Cortex of kidney (tissue), 1 donor: Measurements from ENCODE around the gene SLC43A2.

Experiments
- DNase-seq: peaks from one replicate; lab custom pipeline; 2025; lab: John Stamatoyannopoulos, UW

SLC43A2 gene

DNA sequence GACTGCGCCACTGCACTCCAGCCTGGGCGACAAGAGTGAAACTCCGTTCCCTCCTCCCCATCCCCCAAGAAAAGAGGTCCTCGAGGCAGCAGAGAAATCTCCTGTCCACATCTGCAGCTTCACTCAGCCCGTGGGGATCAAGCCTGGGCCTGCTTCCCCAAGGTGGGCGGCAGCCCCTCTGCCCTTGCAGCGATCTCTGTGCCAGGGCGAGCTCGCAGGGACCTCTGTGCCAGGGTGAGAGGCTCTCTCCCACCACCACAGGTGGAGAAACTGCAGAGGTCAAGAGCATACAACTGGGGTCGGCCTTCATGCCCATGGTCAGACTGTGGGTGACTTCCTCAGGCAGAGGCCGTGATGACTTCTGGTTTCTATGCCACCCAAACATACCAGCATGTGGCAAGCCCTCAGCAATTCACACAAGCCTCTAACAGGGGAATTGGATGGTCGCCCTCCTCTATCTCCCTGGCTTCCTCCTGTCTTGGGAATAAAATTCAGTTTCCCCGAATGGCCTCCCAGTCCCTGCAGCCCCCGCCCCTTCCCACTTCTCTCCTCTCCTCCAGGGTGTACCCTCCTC, 5.5 kb downstream of the SLC43A2 start:
- no peak for DNase-seq

DNA sequence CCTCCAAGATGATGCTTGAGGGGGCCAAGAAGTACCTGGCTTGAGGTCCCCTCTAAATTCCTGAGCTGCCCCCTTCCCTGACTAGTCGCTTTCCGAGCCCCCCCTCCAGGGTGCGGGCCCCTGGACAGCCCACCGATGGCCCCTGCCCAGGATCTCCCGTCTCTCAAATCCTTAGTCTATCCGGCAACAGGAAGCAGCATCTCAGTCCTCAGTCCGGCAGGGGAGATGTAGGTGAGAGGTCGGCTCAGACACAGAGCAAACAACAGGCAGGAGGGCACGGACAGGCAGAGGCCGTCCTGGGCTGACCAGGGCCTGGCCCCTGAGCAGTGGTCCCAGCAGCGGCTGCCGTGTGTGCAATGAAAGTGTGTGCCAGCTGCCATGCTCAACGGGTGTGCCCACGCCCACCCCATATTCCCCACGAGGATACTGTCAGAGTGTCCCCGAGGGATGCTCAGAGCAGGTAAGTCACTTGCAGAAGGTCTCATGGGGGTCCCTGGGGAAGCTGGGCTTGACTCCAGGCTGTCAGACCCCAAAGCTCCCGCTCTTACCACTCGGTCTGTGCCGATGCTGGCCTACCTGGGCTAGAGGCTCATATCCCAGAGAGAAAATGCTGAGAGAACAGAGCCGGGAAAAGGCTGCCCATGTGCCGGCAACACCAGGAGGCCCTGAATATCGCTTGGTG, 7.2 kb downstream of the SLC43A2 start:
- no peak for DNase-seq

GRCh38 chr17:1620486-1620885, 8.1 kb downstream of the SLC43A2 start:
- DNase-seq = no peak

DNA sequence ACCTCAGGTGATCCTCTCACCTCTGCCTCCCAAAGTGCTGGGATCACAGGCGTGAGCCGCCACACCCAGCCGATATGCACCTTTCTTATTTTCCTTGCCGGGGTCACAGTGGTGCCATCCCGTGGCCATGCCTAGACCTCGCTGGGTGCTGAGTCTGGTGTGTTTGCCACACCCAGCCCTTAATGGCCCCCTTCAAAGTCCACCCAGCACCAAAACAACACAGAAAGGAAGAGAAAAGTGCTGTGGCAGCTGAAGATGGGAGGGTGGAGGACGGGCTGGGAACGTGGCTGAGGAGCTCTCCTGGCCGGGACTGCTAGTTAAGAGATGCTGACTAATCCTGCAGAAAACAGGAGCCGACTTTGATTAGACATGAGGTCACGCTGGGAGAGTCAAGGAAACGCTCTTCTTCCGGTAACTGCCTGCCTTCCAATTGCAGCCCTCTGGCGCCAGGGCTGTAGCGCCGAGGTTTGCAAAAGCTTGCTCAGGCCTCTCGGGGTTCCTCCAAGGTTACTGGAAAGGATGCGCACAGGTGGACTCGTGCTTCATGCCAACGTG, 10.9 kb downstream of the SLC43A2 start:
- no peak for DNase-seq

DNA sequence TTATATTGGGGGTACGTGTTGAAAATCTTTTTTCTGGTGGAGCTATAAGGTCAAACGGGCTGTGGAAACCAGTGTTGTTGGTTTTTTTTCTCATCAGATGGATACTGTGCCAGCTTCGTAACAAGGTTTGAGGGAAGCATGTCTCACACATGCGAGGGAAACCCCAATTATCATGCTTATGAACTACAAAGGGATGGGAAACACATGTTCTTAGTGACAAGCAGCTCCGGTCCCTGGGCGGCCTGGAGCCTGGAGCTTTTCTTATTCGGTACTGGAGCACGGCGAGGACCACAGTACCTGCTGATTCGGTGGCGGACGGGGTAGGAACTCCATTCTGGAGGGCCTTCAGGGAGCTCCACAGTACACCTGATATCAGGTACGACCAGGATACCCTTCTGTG, 12.5 kb downstream of the SLC43A2 start:
- DNase-seq = no peak

DNA sequence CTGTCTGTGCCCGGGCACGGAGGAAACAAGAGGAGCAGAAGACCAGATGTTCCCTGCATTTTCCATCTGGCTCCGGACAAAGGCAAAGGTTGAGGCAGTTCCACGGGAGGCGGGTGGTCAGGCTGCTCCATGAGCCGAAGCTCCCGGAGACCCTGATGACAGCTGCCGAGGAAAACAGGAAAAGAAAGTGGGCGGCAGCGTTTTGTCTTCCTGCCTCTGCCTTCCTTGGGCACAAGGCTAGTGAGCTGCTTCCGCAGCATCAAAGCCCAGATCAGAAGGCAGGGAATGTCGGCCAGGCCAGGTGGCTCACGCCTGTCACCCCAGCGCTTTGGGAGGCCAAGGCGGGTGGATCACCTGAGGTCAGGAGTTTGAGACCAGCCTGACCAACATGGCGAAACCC, 16.2 kb downstream of the SLC43A2 start:
- DNase-seq = no peak

DNA sequence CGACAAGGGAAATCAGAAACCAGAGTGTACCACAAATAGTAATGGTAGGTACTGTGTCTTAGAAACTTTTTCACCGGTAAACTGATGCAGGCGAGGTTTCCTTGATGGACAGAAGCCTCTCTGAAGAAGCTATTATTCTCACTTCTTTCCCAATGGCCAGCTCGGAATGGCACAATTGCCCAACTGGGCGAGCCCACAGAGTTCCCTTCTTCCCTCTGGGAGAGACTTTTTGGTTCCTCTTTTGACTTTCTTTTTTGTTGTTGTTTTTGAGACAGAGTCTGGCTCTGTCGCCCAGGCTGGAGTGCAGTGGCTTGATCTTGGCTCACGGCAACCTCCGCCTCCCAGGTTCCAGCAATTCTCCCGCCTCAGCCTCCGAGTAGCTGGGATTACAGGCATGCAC, 16.9 kb downstream of the SLC43A2 start:
- no peak for DNase-seq

DNA sequence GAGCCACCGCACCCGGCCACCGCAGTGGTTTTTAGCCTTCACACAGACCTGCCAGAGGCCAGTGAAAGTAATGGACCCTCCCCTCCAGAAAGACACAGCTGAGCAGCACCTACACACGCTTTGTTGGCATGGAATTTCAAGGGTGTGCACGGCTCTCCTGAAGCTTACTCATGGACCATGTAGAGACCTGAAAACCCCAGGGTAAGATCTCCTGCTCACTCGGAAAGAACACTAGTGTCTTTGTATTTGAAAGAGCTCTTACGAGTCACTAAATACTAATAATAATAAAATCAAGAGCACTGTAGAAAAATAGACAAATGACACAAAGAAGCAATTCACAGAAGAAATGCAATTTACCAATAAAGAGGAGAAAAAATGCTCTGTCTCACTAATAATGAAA, 20.0 kb downstream of the SLC43A2 start:
- no peak for DNase-seq

GRCh38 chr17:1607971-1608320, 20.7 kb downstream of the SLC43A2 start:
- no peak for DNase-seq

DNA sequence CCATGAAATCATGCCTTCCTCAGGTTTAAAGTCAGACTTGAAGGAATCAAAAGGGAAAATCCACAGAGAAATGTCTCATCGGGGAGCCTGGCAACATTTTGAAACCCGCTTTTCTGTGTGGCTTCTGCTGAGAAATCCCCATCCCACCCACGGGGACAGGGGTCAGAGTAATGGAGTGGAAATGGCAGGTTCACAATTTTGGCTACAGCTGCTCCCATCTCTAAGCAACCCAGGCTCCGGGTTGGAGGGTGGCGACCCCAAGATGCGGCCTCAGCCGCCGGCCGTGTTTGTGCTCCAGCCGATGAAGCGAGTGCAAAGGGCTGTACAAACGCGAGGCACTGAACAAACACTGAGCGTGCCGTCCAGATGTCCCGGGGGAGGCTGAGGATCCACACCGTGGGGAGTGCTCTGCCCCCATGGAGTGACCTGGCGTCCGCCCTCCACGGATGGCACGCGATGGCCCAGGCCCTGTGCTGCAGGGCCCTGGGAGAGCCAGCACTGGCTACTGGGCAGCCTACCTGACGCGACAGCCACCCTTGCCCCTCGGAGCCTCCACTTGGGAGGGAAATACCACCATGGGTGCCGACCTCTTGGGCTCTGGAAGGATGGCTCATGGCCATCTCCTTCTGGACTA, 22.2 kb downstream of the SLC43A2 start:
- DNase-seq = no peak

DNA sequence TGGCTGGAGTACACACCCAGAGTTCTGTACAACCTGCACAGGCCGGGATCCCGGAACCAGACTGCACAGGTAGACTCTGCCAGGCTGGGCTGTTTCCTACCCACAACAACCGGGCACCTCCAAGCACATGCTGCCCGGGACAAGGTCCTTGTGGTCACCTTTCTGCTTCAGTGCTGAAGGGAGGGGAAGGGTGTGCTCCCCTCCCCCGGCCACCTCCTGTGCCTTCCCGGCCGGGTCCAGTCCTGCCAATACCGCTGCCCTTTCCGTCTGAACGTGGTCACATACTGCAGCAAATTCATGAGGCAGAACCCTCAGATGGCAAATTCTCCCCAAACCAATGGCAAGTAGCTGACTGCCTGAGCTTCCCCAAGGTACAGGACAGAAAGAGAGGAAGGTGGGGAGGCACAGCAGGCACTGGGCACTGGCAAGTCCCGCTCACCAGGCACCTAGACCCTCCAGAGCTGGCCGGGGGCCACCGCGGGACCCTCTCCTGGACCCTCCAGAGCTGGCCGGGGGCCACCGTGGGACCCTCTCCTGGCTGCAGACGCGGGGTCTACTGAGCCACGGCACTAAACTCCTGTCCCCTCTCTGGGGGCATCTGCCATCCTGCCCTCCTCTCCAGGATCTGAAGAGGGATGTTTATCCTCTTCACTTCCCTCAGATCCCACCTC, 22.8 kb downstream of the SLC43A2 start:
- DNase-seq = no peak

DNA sequence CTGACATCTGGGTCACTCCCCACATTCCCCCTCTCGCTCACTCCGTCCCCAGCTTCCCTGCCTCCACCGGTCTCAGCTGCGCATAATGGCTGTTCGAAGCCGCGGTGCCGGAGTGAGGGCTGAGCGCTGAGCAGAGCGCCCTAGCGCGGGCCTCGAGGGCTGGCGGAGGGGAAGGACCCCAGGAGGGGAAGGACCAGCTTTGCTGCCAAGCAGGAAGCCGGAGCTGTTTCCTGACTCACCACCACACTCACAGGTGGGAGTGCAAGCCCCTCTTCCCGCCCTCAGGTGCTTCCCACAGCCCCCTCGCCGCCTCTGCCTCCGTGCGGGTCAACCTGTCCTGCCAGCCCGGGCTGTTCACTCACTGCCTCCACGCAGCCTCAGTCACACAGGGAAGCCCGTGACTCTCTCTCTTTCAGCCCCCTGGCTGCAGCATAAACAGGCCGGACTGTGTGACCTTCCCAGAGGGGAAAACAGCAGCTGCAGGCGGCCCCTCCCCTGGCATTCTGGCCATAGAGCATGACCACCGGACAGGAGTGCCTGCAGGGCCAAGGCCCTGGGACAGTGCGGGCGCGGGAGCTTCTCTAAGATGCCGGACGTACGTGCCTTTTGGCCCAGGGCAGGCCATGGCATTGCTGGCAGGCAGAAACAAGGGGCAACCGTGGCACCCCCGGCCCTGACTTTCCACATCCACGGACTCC, 23.7 kb downstream of the SLC43A2 start:
- no peak for DNase-seq

- no peak for DNase-seq
Measured at GRCh38 chr17:1601571-1601970, 27.1 kb downstream of the SLC43A2 start.

DNA sequence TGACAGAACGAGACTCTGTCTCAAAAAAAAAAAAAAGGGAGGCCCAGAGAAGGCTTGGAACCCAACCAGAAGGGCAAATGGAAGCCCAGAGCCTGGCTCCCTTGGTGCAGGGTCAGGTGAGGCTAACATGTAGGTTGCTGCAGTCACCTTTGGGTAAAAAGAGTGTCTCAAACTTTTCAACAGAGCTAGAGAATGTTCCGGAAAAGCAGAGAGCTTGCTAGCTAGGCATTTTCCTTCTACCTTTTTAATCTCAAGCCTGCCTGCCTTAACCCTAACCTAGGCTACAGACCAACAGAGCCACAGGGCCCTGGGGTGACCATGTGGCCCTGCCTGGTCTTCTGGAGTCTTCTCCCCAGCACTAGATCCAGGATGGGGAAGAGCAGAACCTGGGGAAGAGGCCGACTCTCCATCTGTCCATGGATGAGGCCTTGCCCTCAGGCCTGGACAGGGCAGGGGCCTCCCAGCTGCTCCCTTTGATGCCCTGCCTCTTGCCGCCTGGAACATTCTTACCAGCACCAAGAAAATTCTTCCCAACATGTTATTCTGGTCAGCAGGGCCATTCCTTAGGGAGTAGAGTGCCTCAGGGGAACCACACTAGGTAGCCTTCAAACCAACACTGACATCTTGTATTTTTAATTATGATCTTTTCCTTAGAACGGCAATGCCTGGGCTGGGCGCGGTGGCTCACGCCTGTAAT, 30.1 kb downstream of the SLC43A2 start:
- no peak for DNase-seq

GRCh38 chr17:1597861-1598342, 30.7 kb downstream of the SLC43A2 start:
- no peak for DNase-seq

DNA sequence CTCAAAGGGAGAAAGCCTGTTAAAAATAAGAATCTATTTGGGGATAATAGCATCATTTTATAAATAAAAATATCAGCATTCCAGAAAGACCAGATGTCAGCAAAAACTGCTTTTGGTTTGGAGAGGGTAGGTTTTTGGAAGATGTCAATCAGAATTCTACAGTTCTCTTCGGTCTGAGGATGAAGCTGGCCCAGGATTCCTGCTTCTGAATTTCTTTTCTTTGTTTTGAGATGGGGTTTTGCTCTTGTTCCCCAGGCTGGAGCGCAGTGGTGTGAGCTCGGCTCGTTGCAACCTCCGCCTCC, 35.1 kb downstream of the SLC43A2 start:
- no peak for DNase-seq

DNA sequence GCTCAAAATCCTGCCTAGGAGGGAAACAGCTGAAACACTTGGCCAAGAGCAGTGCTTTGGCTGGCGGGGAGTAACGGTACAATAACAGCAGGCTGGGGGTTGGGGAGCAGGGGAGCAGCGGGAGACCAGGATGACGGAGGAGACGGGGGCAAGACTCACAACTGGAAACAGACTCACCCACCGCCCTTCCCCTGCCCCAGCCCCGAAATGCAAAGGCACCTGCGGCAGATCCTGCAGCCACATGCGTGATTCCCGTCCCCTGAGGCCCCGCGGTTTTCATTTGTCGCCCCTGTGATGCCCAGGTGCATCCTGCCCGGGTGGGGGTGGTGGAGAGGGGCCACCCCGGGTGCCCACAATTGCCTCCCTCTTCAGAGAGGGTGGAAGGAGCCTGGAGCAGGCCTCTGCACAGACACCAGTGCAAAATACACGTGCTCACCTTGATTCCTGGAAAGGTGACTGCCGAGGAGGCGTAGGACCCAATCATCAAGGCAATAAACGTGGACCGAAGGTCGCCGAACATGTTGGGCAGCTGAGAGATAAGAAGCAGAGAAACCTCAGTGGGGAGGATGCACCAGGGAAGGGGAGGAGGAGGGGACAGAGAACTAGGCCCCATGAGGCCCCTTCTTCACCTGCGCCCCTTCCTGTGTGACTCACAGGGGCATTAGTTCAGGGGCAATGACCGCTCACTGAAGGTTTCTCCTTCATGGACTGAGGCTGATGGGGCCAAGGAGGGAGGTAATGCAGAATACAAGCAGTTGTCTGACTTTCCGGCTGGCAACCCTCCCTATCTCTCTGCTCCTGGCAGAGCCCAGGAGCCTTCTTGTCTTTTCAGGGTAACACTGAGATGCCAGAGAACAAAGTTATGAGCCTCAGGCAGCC, 35.6 kb downstream of the SLC43A2 start:
- DNase-seq = no peak

DNA sequence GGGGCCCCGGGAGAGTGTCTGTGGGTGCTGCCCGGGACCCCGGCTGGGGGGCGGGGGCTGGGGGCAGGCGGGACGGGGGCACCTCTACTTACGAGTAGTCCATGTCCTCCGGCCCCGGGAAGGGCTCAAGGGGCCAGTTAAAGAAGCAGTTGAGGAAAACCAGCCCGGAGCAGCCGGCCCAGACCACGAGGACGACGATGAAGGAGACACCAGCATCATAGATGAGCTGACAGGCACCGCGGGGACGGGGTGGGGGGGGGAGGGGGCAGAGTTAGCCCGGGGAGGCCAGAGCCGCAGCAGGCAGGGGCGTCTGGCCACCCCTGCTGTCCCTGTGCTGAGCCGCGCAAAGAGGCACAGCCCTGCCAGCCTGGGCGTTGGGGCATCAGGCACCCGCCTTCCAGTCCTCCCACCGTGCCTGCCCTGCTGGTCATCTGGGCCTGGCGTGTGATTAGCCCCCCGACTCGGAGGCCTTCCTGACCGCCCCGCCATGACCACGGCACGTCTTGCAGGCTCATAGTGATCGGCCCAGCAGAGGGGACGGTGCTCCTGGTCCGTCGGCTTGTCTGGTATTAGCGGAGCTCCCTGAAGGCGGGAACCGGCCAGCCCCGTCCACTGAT, 37.1 kb downstream of the SLC43A2 start:
- no peak for DNase-seq

DNA sequence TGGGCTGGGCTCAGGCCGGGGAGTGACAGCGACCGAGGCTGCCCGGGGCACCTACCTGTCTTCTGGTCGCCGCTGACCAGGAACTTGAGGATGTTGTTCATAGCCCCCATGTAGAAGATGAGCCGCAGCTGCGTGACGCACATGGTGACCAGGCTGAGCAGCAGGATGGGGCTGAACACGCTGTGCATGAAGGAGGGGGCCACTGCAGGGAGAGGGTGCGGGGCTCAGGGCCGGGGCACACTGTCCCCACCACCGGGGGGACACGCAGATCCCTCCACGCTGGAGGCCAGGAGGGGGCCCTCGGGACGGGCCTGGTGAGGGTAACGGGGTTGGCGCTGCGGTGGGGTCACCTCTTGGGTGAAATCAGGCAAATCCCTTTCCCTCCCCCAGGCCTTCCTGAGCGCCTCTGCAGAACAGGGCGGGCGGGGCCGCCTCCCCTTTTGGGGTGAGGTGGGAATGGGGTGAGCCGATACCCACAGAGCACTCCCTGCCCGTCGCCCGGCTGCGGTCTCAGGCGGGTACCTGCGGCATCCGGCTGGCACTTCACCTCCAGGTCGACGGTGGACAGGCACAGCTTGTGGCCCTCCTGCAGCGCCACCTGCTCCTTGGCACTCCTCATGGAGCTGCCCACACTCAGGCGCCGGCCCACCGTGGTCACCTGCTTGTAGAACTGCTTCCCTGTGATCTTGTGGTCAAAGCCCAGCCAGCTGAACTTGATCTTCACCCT, 37.7 kb downstream of the SLC43A2 start:
- DNase-seq = no peak
